SK-N-SH (cell line): ENCODE results near the gene PTPN4. TPM values are rescaled to one million over a fixed set of nuclear protein-coding genes. Genes with fewer than 3 reads are reported as not detected.

Experiments used
- CTCF ChIA-PET: fragments of 300-600, 350-600 bp; formaldehyde crosslinking; extraction: SDS; loops from one replicate; lab custom pipeline; 2021; lab: Yijun Ruan, JAX
- POLR2A ChIA-PET: fragments of 350-600 bp; sonication (Branson Sonifier 250); formaldehyde crosslinking; extraction: SDS; loops from one replicate; lab custom pipeline; 2020; ENCODE audit warnings: antibody characterized with exemption, inconsistent platforms; lab: Yijun Ruan, JAX
- DNase-seq: peaks from one replicate; pipeline ENCODE4 v3.0.0; 2012
- H2AFZ ChIP-seq: fragments of 200-600 bp; sonication (generic); 2 replicates; pipeline ENCODE4 v1.8.1; 2016; ENCODE audit warnings: antibody characterized with exemption, mild to moderate bottlenecking, low read depth
- H3F3A ChIP-seq: fragments of 200-600 bp; sonication (generic); replicated peaks from 2 replicates; pipeline ENCODE3; 2016; ENCODE audit warnings: antibody characterized with exemption, mild to moderate bottlenecking; ENCODE audit not compliant: insufficient read depth
- H3K27ac ChIP-seq, 2 experiments: fragments of 200-500 bp in 1 of 2; fragments of 200-600 bp in 1 of 2; sonication (Bioruptor generic) in 1 of 2; sonication (generic), shearing (Covaris generic) in 1 of 2; 2 replicates each; pipeline versions ENCODE4 v1.5.1 to v1.6.1; 2014 to 2016; ENCODE audit warnings: low read depth in 2 of 2, inconsistent platforms in 1 of 2, low read length in 1 of 2, mild to moderate bottlenecking in 1 of 2, mixed read lengths in 1 of 2
- H3K27me3 ChIP-seq: fragments of 200-600 bp; sonication (generic), shearing (Covaris generic); 2 replicates; pipeline ENCODE4 v1.6.1; 2016; ENCODE audit warnings: mixed run types; ENCODE audit not compliant: insufficient read depth
- H3K36me3 ChIP-seq, 2 experiments: fragments of 200-500 bp in 1 of 2; fragments of 200-600 bp in 1 of 2; sonication (Bioruptor generic) in 1 of 2; sonication (generic) in 1 of 2; replicated peaks in 1 of 2; 2 replicates each; pipeline versions ENCODE3 to v1.5.1; 2014 to 2016; ENCODE audit warnings: low read length in 1 of 2, mild to moderate bottlenecking in 1 of 2; ENCODE audit not compliant: insufficient read depth in 2 of 2, control insufficient read depth in 1 of 2
- H3K4me1 ChIP-seq, 2 experiments: fragments of 200-500 bp in 1 of 2; fragments of 200-600 bp in 1 of 2; sonication (Bioruptor generic) in 1 of 2; sonication (generic), shearing (Covaris generic) in 1 of 2; 2 replicates each; pipeline versions ENCODE4 v1.5.1 to v1.6.1; 2014 to 2016; ENCODE audit warnings: low read depth in 1 of 2, low read length in 1 of 2, mixed run types in 1 of 2; ENCODE audit not compliant: insufficient read depth in 2 of 2, control insufficient read depth in 1 of 2
- H3K4me2 ChIP-seq: fragments of 200-600 bp; sonication (generic), shearing (Covaris generic); 2 replicates; pipeline ENCODE4 v1.6.1; 2017; ENCODE audit warnings: mixed run types
- H3K4me3 ChIP-seq, 2 experiments: fragments of 200-500 bp in 1 of 2; fragments of 200-600 bp in 1 of 2; sonication (Bioruptor generic) in 1 of 2; sonication (generic), shearing (Covaris generic) in 1 of 2; 2 replicates each; pipeline versions ENCODE4 v1.5.1 to v1.8.1; 2014 to 2016; ENCODE audit warnings: low read depth in 2 of 2, inconsistent platforms in 1 of 2, low read length in 1 of 2, mild to moderate bottlenecking in 1 of 2, mixed read lengths in 1 of 2, moderate library complexity in 1 of 2
- H3K79me2 ChIP-seq: fragments of 200-600 bp; sonication (generic); 2 replicates; pipeline ENCODE4 v1.8.1; 2017; ENCODE audit warnings: mild to moderate bottlenecking; ENCODE audit not compliant: insufficient read depth
- H3K9ac ChIP-seq: fragments of 200-600 bp; sonication (generic); 2 replicates; pipeline ENCODE4 v1.6.1; 2017; ENCODE audit warnings: mixed run types
- H3K9me2 ChIP-seq: fragments of 200-600 bp; sonication (generic); 2 replicates; pipeline ENCODE4 v1.6.1; 2017; ENCODE audit warnings: mixed run types
- H3K9me3 ChIP-seq: fragments of 200-600 bp; sonication (generic); 2 replicates; pipeline ENCODE4 v1.6.1; 2017; ENCODE audit warnings: mixed run types, mild to moderate bottlenecking, moderate library complexity
- H4K20me1 ChIP-seq: fragments of 200-600 bp; sonication (generic); 2 replicates; pipeline ENCODE4 v1.6.1; 2017; ENCODE audit warnings: mild to moderate bottlenecking, mixed run types; ENCODE audit not compliant: insufficient read depth
- EP300 ChIP-seq, 2 experiments: IDR thresholded peaks; 2 replicates each; pipeline versions ENCODE4 v1.4.0 to v1.6.1; 2012; ENCODE audit warnings: borderline replicate concordance in 1 of 2, low read depth in 1 of 2, low read length in 1 of 2
- EZH2phosphoT487 ChIP-seq: fragments of 200-600 bp; sonication (generic); IDR thresholded peaks from 2 replicates; pipeline ENCODE4 v1.6.1; 2017; ENCODE audit warnings: low read depth, mixed run types, mild to moderate bottlenecking, antibody characterized with exemption, moderate library complexity, borderline replicate concordance
- FOXM1 ChIP-seq: IDR thresholded peaks from 2 replicates; pipeline ENCODE4 v1.4.0; 2012; ENCODE audit warnings: low read depth, mild to moderate bottlenecking
- GABPA ChIP-seq: IDR thresholded peaks from 2 replicates; pipeline ENCODE4 v1.4.0; 2012; ENCODE audit warnings: low read depth, mild to moderate bottlenecking
- JUND ChIP-seq: IDR thresholded peaks from 2 replicates; pipeline ENCODE4 v1.4.0; 2012
- MXI1 ChIP-seq: IDR thresholded peaks from 2 replicates; pipeline ENCODE4 v1.6.1; 2012; ENCODE audit warnings: mild to moderate bottlenecking, low read depth, low read length, improper control_type of control experiment
- PBX3 ChIP-seq: IDR thresholded peaks from 2 replicates; pipeline ENCODE4; 2012
- POLR2AphosphoS5 ChIP-seq: IDR thresholded peaks from 2 replicates; pipeline ENCODE4 v1.6.1; 2012; ENCODE audit warnings: low read depth, low read length
- RAD21 ChIP-seq: IDR thresholded peaks from 2 replicates; pipeline ENCODE4 v1.6.1; 2012; ENCODE audit warnings: mild to moderate bottlenecking, low read length
- RCOR1 ChIP-seq: fragments of 150-350 bp; IDR thresholded peaks from 2 replicates; pipeline ENCODE4 v1.6.1; 2017; ENCODE audit warnings: antibody characterized with exemption, low read length
- RXRA ChIP-seq: IDR thresholded peaks from 2 replicates; pipeline ENCODE4 v1.4.0; 2012; ENCODE audit warnings: low read depth, mild to moderate bottlenecking, borderline replicate concordance
- SIN3A ChIP-seq: IDR thresholded peaks from 2 replicates; pipeline ENCODE4 v1.6.1; 2012; ENCODE audit warnings: low read depth, mild to moderate bottlenecking, low read length, moderate library complexity, borderline replicate concordance
- SMC3 ChIP-seq: IDR thresholded peaks from 2 replicates; pipeline ENCODE4 v1.6.1; 2012; ENCODE audit warnings: low read depth, low read length, improper control_type of control experiment
- TAF1 ChIP-seq: IDR thresholded peaks from 2 replicates; pipeline ENCODE4 v1.6.1; 2012; ENCODE audit warnings: low read depth, mild to moderate bottlenecking, low read length, moderate library complexity, borderline replicate concordance
- TCF12 ChIP-seq: IDR thresholded peaks from 2 replicates; pipeline ENCODE4 v1.4.0; 2012
- WGBS: methylation state at CpG from one replicate; pipeline ENCODE4 v1.1.6; 2017; ENCODE audit warnings: low lambda C conversion rate; 5-methylcytosine and 5-hydroxymethylcytosine counted together
- polyA plus RNA-seq, 3 experiments: library from polyadenylated mRNA; depleted of rRNA; stranded (reverse); fragments of >200 nt; gene quantifications; 2 replicates each; pipeline ENCODE4 v1.2.3, GENCODE V29; 2012
- TF ChIP-seq, protein P1 (sequence below): fragments of 150-350 bp; IDR thresholded peaks from 2 replicates; pipeline ENCODE4 v1.6.1; 2016; ENCODE audit warnings: mild to moderate bottlenecking, low read depth, low read length

Gene PTPN4
- polyA plus RNA-seq, 1 of the 3 experiments (the other 2 are of a cell fraction) = 6.2 TPM

DNA sequence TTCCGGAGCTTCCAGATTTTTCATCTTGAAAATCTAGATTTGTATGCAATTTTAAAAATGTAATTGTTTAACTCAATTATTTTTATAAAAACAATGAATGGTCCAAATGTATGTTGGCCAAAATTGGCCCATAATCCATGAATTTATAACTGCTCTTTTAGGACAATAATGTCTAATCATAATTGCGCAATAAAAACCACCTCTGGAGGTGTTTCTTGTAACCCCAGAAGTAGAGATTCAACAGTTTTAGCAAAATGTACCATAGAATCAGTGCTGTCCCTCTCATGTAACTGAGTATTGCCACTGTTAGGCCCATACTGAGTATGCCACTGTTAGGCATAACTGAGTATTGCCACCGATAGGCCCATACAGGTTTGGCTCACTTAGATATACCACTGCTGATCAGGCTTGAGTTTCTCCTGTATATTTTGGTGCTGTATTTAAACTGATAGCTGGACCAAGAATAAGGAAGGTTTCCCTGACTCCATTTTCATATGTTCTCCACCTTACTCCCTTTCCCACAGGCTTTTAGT lies 182.3 kb downstream of the PTPN4 start (continued):
- TF ChIP-seq SIN3A (no peak), MXI1 (no peak), TCF12 (no peak), RXRA (no peak)

- no peak overlapping the region for H3K9ac ChIP-seq
- no peak overlapping the region for H3K4me3 ChIP-seq
- H3K36me3 ChIP-seq = peaks cover 14 to 29% of the 10 kb centered on the region in 2 experiments
- no peaks in the 10 kb centered on the region; a peak in 1 of 4 replicates for H3K4me1 ChIP-seq
- H3K27me3 ChIP-seq = no peaks in the 10 kb centered on the region
- H4K20me1 ChIP-seq = no peaks in the 10 kb centered on the region
- TF ChIP-seq EP300 (IDR thresholded peaks at IDR 0.05; ENCODE audit: borderline replicate concordance in 1 of 2, low read depth in 1 of 2, low read length in 1 of 2) = no peak
- TF ChIP-seq SMC3 = no peak
- TF ChIP-seq RCOR1 = no peak
- TF ChIP-seq, protein P1, sequence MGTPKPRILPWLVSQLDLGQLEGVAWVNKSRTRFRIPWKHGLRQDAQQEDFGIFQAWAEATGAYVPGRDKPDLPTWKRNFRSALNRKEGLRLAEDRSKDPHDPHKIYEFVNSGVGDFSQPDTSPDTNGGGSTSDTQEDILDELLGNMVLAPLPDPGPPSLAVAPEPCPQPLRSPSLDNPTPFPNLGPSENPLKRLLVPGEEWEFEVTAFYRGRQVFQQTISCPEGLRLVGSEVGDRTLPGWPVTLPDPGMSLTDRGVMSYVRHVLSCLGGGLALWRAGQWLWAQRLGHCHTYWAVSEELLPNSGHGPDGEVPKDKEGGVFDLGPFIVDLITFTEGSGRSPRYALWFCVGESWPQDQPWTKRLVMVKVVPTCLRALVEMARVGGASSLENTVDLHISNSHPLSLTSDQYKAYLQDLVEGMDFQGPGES = no peak
- no peak for TF ChIP-seq PBX3
- no peak for TF ChIP-seq FOXM1
- TF ChIP-seq SIN3A = no peak
- TF ChIP-seq, all 33 proteins: peak for 0
- Histone ChIP-seq H3K27ac (no peak overlapping the region; a peak in 1 of 4 replicates), H2AFZ (no peak overlapping the region), H3K4me2 (no peak overlapping the region), H3K79me2 (no peaks in the 10 kb centered on the region), H3K9me2 (no peaks in the 10 kb centered on the region), H3K9me3 (no peaks in the 10 kb centered on the region), H3F3A (no peaks in the 10 kb centered on the region)
- POLR2A ChIA-PET = no interaction called here
- CTCF ChIA-PET = interaction anchor here (0.7 to 1.0 kb wide), 2 partner anchors 232 to 464 kb away, joined by 3 read pairs; no protein-coding TSS in a partner anchor
- no peak for DNase-seq
Observed at GRCh38 chr2:119943058-119943457, 183.3 kb downstream of the PTPN4 start.

DNA sequence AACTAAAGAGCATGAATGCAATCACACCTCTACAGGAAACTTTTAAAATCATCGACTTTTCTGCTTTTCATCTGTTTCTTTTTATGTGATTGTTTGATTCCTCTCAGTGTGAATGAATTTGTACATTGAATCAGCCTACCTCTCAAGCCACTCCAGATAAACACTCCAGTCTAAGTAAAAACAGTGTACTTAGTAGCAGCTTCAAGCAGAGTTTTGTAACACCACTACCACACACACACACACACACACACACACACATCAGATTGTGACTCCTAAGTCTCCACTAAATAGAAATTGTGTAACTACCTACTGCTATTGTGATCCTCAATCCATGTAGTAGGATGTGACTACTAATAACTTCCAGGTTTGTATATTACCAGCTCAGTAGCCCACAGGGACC lies 187.8 kb downstream of the PTPN4 start:
- no peak for DNase-seq

More for the DNA sequence above, 187.8 kb downstream of the PTPN4 start:
- WGBS = 100% methylated on average over 1 of the region's 1 CpG
- Histone ChIP-seq H3K79me2 (no peaks in the 10 kb centered on the region), H2AFZ (no peak overlapping the region), H3F3A (no peaks in the 10 kb centered on the region), H3K36me3 (peaks cover 14 to 44% of the 10 kb centered on the region in 2 experiments), H3K9me2 (0 out of 2 replicates have a peak, but pooled peaks cover 3% of the 10 kb centered on the region), H3K9ac (no peak overlapping the region), H3K27ac (no peak overlapping the region), H3K27me3 (no peaks in the 10 kb centered on the region), H3K4me3 (no peak overlapping the region), H4K20me1 (no peaks in the 10 kb centered on the region), H3K4me1 (no peaks in the 10 kb centered on the region; a peak in 1 of 4 replicates), H3K9me3 (no peaks in the 10 kb centered on the region), H3K4me2 (no peak overlapping the region)
- ChIA-PET CTCF (interaction anchor here (0.8 kb wide), 1 partner anchor 21 kb away, joined by 3 read pairs; no protein-coding TSS in a partner anchor), POLR2A (no interaction called here)
- no peak for TF ChIP-seq TAF1
- TF ChIP-seq GABPA = no peak
- TF ChIP-seq MXI1 = no peak
- TF ChIP-seq EZH2phosphoT487 = no peak
- TF ChIP-seq POLR2AphosphoS5 = no peak
- TF ChIP-seq RAD21 = no peak
- TF ChIP-seq JUND = no peak
- TF ChIP-seq, all 33 proteins: peak for 0
